ENCODE results near the gene SIPA1. TPM values are rescaled to one million over a fixed set of nuclear protein-coding genes. Genes with fewer than 3 reads are reported as not detected.

Gene SIPA1
- total RNA-seq, 1 donor, result 21.7 TPM

- no peak overlapping the region for H3K4me3 ChIP-seq (ENCODE audit: low read depth, low read length)
- no peak for DNase-seq (ENCODE audit: low read depth)
- TF ChIP-seq, protein P1, sequence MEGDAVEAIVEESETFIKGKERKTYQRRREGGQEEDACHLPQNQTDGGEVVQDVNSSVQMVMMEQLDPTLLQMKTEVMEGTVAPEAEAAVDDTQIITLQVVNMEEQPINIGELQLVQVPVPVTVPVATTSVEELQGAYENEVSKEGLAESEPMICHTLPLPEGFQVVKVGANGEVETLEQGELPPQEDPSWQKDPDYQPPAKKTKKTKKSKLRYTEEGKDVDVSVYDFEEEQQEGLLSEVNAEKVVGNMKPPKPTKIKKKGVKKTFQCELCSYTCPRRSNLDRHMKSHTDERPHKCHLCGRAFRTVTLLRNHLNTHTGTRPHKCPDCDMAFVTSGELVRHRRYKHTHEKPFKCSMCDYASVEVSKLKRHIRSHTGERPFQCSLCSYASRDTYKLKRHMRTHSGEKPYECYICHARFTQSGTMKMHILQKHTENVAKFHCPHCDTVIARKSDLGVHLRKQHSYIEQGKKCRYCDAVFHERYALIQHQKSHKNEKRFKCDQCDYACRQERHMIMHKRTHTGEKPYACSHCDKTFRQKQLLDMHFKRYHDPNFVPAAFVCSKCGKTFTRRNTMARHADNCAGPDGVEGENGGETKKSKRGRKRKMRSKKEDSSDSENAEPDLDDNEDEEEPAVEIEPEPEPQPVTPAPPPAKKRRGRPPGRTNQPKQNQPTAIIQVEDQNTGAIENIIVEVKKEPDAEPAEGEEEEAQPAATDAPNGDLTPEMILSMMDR (IDR thresholded peaks at IDR 0.05; ENCODE audit: insufficient read depth, low read length), result no peak
These were observed 62.5 kb downstream of the SIPA1 start for GRCh38 chr11:65700399-65700798.

Small RNA genes within 50 kb of the gene (small RNA-seq; reads per million reads assigned to genes)
- 0.25 reads per million for gene MIR4489
- gene MIR4690, result not detected
- gene RN7SL309P, result not detected

Other genes starting within 250 kb of the SIPA1 start
- 527 and 883 TPM in 2 replicates for gene NEAT1, start 215.3 kb upstream of the SIPA1 start, total RNA-seq (ENCODE audit: low replicate concordance)
- gene MALAT1, start 139.1 kb upstream of the SIPA1 start, total RNA-seq (ENCODE audit: low replicate concordance), result 10,787 and 27,374 TPM in 2 replicates
- 32.1 and 76.8 TPM in 2 replicates for gene SCYL1, start 113.0 kb upstream of the SIPA1 start, total RNA-seq (ENCODE audit: low replicate concordance)
- 47.3 and 147 TPM in 2 replicates for gene LTBP3, start 79.7 kb upstream of the SIPA1 start, total RNA-seq (ENCODE audit: low replicate concordance)
- 27.2 and 48.0 TPM in 2 replicates for gene ZNRD2, start 67.6 kb upstream of the SIPA1 start, total RNA-seq (ENCODE audit: low replicate concordance)
- gene FAM89B, start 65.6 kb upstream of the SIPA1 start, total RNA-seq (ENCODE audit: low replicate concordance), result 5.6 and 21.6 TPM in 2 replicates
- 52.2 and 58.5 TPM in 2 replicates for gene EHBP1L1, start 62.0 kb upstream of the SIPA1 start, total RNA-seq (ENCODE audit: low replicate concordance)
- gene KCNK7, start 42.3 kb upstream of the SIPA1 start, total RNA-seq (ENCODE audit: low replicate concordance), result 0.09 and 0.65 TPM in 2 replicates
- 22.4 and 30.4 TPM in 2 replicates for gene MAP3K11, start 23.9 kb upstream of the SIPA1 start, total RNA-seq (ENCODE audit: low replicate concordance)
- gene PCNX3, start 22.3 kb upstream of the SIPA1 start, total RNA-seq (ENCODE audit: low replicate concordance), result 21.8 and 31.5 TPM in 2 replicates
- 10.2 and 39.5 TPM in 2 replicates for gene RELA, start 24.8 kb downstream of the SIPA1 start, total RNA-seq (ENCODE audit: low replicate concordance)
- gene KAT5, start 74.2 kb downstream of the SIPA1 start, total RNA-seq (ENCODE audit: low replicate concordance), result 35.9 and 59.1 TPM in 2 replicates
- 44.6 and 49.6 TPM in 2 replicates for gene RNASEH2C, start 82.7 kb downstream of the SIPA1 start, total RNA-seq (ENCODE audit: low replicate concordance)
- gene AP5B1, start 142.9 kb downstream of the SIPA1 start, total RNA-seq (ENCODE audit: low replicate concordance), result 11.5 and 14.4 TPM in 2 replicates
- gene OVOL1, start 149.0 kb downstream of the SIPA1 start, total RNA-seq (ENCODE audit: low replicate concordance), result not detected in 2 replicates
- gene SNX32, start 195.9 kb downstream of the SIPA1 start, total RNA-seq (ENCODE audit: low replicate concordance), result 1.6 and 3.3 TPM in 2 replicates
- gene CFL1, start 220.1 kb downstream of the SIPA1 start, total RNA-seq (ENCODE audit: low replicate concordance), result 673 and 713 TPM in 2 replicates
- 26.3 and 31.8 TPM in 2 replicates for gene MUS81, start 222.3 kb downstream of the SIPA1 start, total RNA-seq (ENCODE audit: low replicate concordance)
- gene EFEMP2, start 234.7 kb downstream of the SIPA1 start, total RNA-seq (ENCODE audit: low replicate concordance), result 57.3 and 105 TPM in 2 replicates
- not detected in 2 replicates for gene CTSW, start 241.7 kb downstream of the SIPA1 start, total RNA-seq (ENCODE audit: low replicate concordance)

Measured in fibroblast of the aortic adventitia (primary cell).